H9 (cell line): ENCODE measurements around the gene NUBPL. TPM values are rescaled to one million over a fixed set of nuclear protein-coding genes. Genes with fewer than 3 reads are reported as not detected.

Experiments used
- DNase-seq: peaks from one replicate; pipeline ENCODE4 v3.0.0-alpha.2; 2017
- H2AFZ ChIP-seq: one replicate; pipeline ENCODE4 v1.6.1; 2013; ENCODE audit warnings: mild to moderate bottlenecking, low read length, control low read depth, moderate library complexity
- H2AK5ac ChIP-seq: 2 replicates; pipeline ENCODE4 v1.6.1; 2013; ENCODE audit warnings: low read length, control low read depth, mixed read lengths; ENCODE audit not compliant: insufficient read length
- H2BK120ac ChIP-seq: one replicate; pipeline ENCODE4 v1.6.1; 2013; ENCODE audit warnings: low read depth, mild to moderate bottlenecking, low read length, control low read depth, inconsistent platforms; ENCODE audit not compliant: poor library complexity, severe bottlenecking
- H2BK12ac ChIP-seq: 2 replicates; pipeline ENCODE4 v1.6.1; 2013; ENCODE audit warnings: low read length, control low read depth, mixed read lengths, low read depth; ENCODE audit not compliant: insufficient read length
- H2BK15ac ChIP-seq: 2 replicates; pipeline ENCODE4 v1.6.1; 2013; ENCODE audit warnings: low read depth, low read length, control low read depth
- H2BK20ac ChIP-seq: one replicate; pipeline ENCODE4 v1.6.1; 2013; ENCODE audit warnings: low read depth, mild to moderate bottlenecking, low read length, control low read depth, inconsistent platforms; ENCODE audit not compliant: poor library complexity, severe bottlenecking
- H2BK5ac ChIP-seq: 2 replicates; pipeline ENCODE4 v1.6.1; 2013; ENCODE audit warnings: low read length, control low read depth, mixed read lengths; ENCODE audit not compliant: insufficient read length
- H3K14ac ChIP-seq: 2 replicates; pipeline ENCODE4 v1.6.1; 2013; ENCODE audit warnings: low read length, control low read depth; ENCODE audit not compliant: insufficient read depth
- H3K18ac ChIP-seq: 2 replicates; pipeline ENCODE4 v1.6.1; 2013; ENCODE audit warnings: low read depth, mild to moderate bottlenecking, mixed read lengths, low read length, control low read depth; ENCODE audit not compliant: insufficient read length
- H3K23ac ChIP-seq: 2 replicates; pipeline ENCODE4 v1.6.1; 2013; ENCODE audit warnings: low read length, control low read depth, mixed read lengths, low read depth; ENCODE audit not compliant: insufficient read length
- H3K23me2 ChIP-seq: 2 replicates; pipeline ENCODE4 v1.6.1; 2013; ENCODE audit warnings: low read depth, mild to moderate bottlenecking, mixed read lengths, low read length, control low read depth; ENCODE audit not compliant: insufficient read length, poor library complexity, severe bottlenecking
- H3K27ac ChIP-seq: 2 replicates; pipeline ENCODE4 v1.5.1; 2013; ENCODE audit warnings: low read length, control low read depth, mixed read lengths, low read depth; ENCODE audit not compliant: insufficient read length
- H3K27me3 ChIP-seq: 2 replicates; pipeline ENCODE4 v1.6.1; 2013; ENCODE audit warnings: low read length, control low read depth, inconsistent platforms; ENCODE audit not compliant: insufficient read depth
- H3K4ac ChIP-seq: 2 replicates; pipeline ENCODE4 v1.6.1; 2013; ENCODE audit warnings: low read depth, mild to moderate bottlenecking, control low read depth, inconsistent platforms, low read length, moderate library complexity
- H3K4me1 ChIP-seq: 2 replicates; pipeline ENCODE4 v1.6.1; 2013; ENCODE audit warnings: low read length, control low read depth, inconsistent platforms; ENCODE audit not compliant: insufficient read depth
- H3K4me2 ChIP-seq: 2 replicates; pipeline ENCODE4 v1.6.1; 2013; ENCODE audit warnings: low read length, control low read depth, mixed read lengths; ENCODE audit not compliant: insufficient read length, insufficient read depth
- H3K56ac ChIP-seq: 2 replicates; pipeline ENCODE4 v1.6.1; 2013; ENCODE audit warnings: low read depth, mild to moderate bottlenecking, mixed read lengths, low read length, control low read depth; ENCODE audit not compliant: insufficient read length
- H3K79me1 ChIP-seq: 2 replicates; pipeline ENCODE4 v1.6.1; 2013; ENCODE audit warnings: low read depth, mild to moderate bottlenecking, moderate library complexity, low read length, control low read depth, inconsistent platforms; ENCODE audit not compliant: insufficient read depth, poor library complexity, severe bottlenecking
- H3K79me2 ChIP-seq: 2 replicates; pipeline ENCODE4 v1.6.1; 2013; ENCODE audit warnings: low read length, control low read depth, inconsistent platforms; ENCODE audit not compliant: insufficient read depth
- H3K9ac ChIP-seq: 2 replicates; pipeline ENCODE4 v1.6.1; 2013; ENCODE audit warnings: low read length, control low read depth, mixed read lengths; ENCODE audit not compliant: insufficient read length; ENCODE audit errors: extremely low read depth
- H3K9me3 ChIP-seq: one replicate; pipeline ENCODE4 v1.6.1; 2013; ENCODE audit warnings: low read depth, low read length, inconsistent platforms; ENCODE audit not compliant: control insufficient read depth
- H3T11ph ChIP-seq: one replicate; pipeline ENCODE4 v1.6.1; 2013; ENCODE audit warnings: mild to moderate bottlenecking, low read length, control low read depth, inconsistent platforms
- H4K20me1 ChIP-seq: one replicate; pipeline ENCODE4 v1.6.1; 2013; ENCODE audit not compliant: control insufficient read depth, insufficient read length, insufficient read depth
- H4K5ac ChIP-seq: 2 replicates; pipeline ENCODE4 v1.6.1; 2013; ENCODE audit warnings: low read depth, mild to moderate bottlenecking, mixed read lengths, low read length, control low read depth; ENCODE audit not compliant: insufficient read length
- H4K8ac ChIP-seq: replicated peaks from 2 replicates; pipeline ENCODE4 v1.6.1; 2013; ENCODE audit warnings: low read length, control low read depth, mixed read lengths, low read depth; ENCODE audit not compliant: insufficient read length
- H4K91ac ChIP-seq: 2 replicates; pipeline ENCODE4 v1.6.1; 2013; ENCODE audit warnings: low read depth, mild to moderate bottlenecking, moderate library complexity, mixed read lengths, low read length, control low read depth; ENCODE audit not compliant: insufficient read length
- H3K27ac Mint-ChIP-seq, 3 experiments: 2 replicates in 2 of 3; 3 replicates in 1 of 3; pipeline ENCODE4 v1.8.0; 2020 to 2021; ENCODE audit warnings: mixed read lengths in 3 of 3, mild to moderate bottlenecking in 1 of 3, moderate library complexity in 1 of 3
- H3K27me3 Mint-ChIP-seq: 2 replicates; pipeline ENCODE4 v1.8.0; 2021; ENCODE audit warnings: low read depth, mild to moderate bottlenecking, moderate library complexity, mixed read lengths
- H3K36me3 Mint-ChIP-seq, 3 experiments: 2 replicates in 2 of 3; 3 replicates in 1 of 3; pipeline ENCODE4 v1.8.0; 2020 to 2021; ENCODE audit warnings: low read depth in 3 of 3, mixed read lengths in 3 of 3; ENCODE audit not compliant: insufficient read depth in 1 of 3
- H3K4me1 Mint-ChIP-seq, 2 experiments: 2 replicates each; pipeline ENCODE4 v1.8.0; 2020; ENCODE audit warnings: mixed read lengths in 2 of 2
- H3K4me3 Mint-ChIP-seq, 2 experiments: 2 replicates in 1 of 2; 3 replicates in 1 of 2; pipeline ENCODE4 v1.8.0; 2020 to 2021; ENCODE audit warnings: mild to moderate bottlenecking in 2 of 2, mixed read lengths in 2 of 2, moderate library complexity in 1 of 2
- H3K9me3 Mint-ChIP-seq, 2 experiments: 2 replicates in 1 of 2; 3 replicates in 1 of 2; pipeline ENCODE4 v1.8.0; 2020; ENCODE audit warnings: mild to moderate bottlenecking in 2 of 2, mixed read lengths in 2 of 2, moderate library complexity in 1 of 2
- CTCF ChIP-seq: fragments of 200-600 bp; sonication (generic); conservative IDR thresholded peaks from 3 replicates; pipeline ENCODE4 v1.8.0; 2021; ENCODE audit warnings: antibody characterized with exemption, mild to moderate bottlenecking
- WGBS: extraction: QIAGEN DNeasy Blood & Tissue Kit; methylation state at CpG from one replicate; pipeline ENCODE4 v1.1.7; 2013; ENCODE audit warnings: missing lambda C conversion rate, low lambda C conversion rate, mixed read lengths; ENCODE audit not compliant: insufficient read length; ENCODE audit errors: extremely low coverage; 5-methylcytosine and 5-hydroxymethylcytosine counted together
- total RNA-seq: library from RNA; stranded (reverse); gene quantifications from 2 replicates; pipeline ENCODE4 v1.2.1, GENCODE V29; 2021

Gene NUBPL
- total RNA-seq, 1 experiment from 2014 or later = 14.8 TPM

DNA sequence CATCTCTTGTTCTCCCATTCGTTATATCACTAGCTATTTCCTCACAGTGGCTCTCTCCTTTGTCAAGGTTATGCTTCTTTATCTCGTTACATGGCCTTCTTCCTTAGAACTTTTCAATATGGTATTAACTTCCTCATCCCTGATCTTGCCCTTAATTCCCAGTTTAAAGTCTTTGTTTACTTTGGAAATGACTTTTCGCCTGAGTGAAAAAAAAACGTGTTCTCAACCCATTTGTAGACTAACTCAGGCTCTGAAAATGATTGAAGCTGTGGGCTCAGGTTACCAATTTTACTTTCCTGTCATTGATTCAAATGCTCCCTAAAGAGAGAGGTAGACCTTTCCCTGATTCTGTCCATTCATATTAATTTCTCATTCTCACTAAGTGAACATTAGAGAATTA lies 135.2 kb downstream of the NUBPL start:
- Histone ChIP-seq H3K56ac (no peak overlapping the region), H2BK5ac (no peak overlapping the region), H3K23me2 (no peaks in the 10 kb centered on the region), H2BK120ac (no peak overlapping the region), H3K9me3 (no peaks in the 10 kb centered on the region), H2AK5ac (no peak overlapping the region), H3K27ac (no peak overlapping the region), H3K14ac (no peak overlapping the region), H3K79me2 (no peaks in the 10 kb centered on the region), H3K4me1 (no peaks in the 10 kb centered on the region), H3T11ph (no peak overlapping the region), H4K8ac (no peak overlapping the region), H3K9ac (no peak overlapping the region), H2BK12ac (no peak overlapping the region), H2BK20ac (no peak overlapping the region), H3K18ac (no peak overlapping the region), H2AFZ (no peak overlapping the region), H3K27me3 (no peaks in the 10 kb centered on the region), H4K5ac (no peak overlapping the region), H3K23ac (no peak overlapping the region), H2BK15ac (no peak overlapping the region), H4K91ac (no peak overlapping the region), H3K4ac (no peak overlapping the region), H3K79me1 (no peaks in the 10 kb centered on the region), H4K20me1 (no peaks in the 10 kb centered on the region), H3K4me2 (no peak overlapping the region)
- Mint-ChIP-seq H3K27me3 (no peaks in the 10 kb centered on the region), H3K27ac (no peak overlapping the region), H3K9me3 (peaks cover 8 to 10% of the 10 kb centered on the region in 2 experiments; a peak in 4 of 5 replicates), H3K4me3 (no peak overlapping the region), H3K36me3 (peaks cover 5 to 9% (median 8%) of the 10 kb centered on the region in 3 experiments; a peak in 6 of 7 replicates), H3K4me1 (no peaks in the 10 kb centered on the region)
- WGBS = no CpG with 5 or more reads among the region's 4 CpGs
- DNase-seq = no peak
- no peak for TF ChIP-seq CTCF
